SW480 (cell line): ENCODE data around the gene STKLD1.
"Not testable (repeated sequence)": the region's sequence is repeated elsewhere in the genome, so short reads cannot be mapped to it uniquely, and the experiment has no call there.

Source experiments
- DNase-seq: peaks from one replicate; pipeline ENCODE4 v3.0.0-alpha.2; 2016; ENCODE audit warnings: low spot score

The STKLD1 gene

GRCh38 chr9:133443982-133444381 is 67.8 kb downstream of the STKLD1 start:
- no peak for DNase-seq

GRCh38 chr9:133445293-133445969 is 69.3 kb downstream of the STKLD1 start:
- DNase-seq = no peak

GRCh38 chr9:133448487-133448972 is 72.4 kb downstream of the STKLD1 start:
- no peak for DNase-seq

GRCh38 chr9:133449760-133450159 is 73.6 kb downstream of the STKLD1 start:
- peak; percentile 80 for DNase-seq

- DNase-seq = not testable (repeated sequence)
These were observed 75.7 kb downstream of the STKLD1 start for GRCh38 chr9:133451865-133452264.

GRCh38 chr9:133452562-133452961 is 76.4 kb downstream of the STKLD1 start:
- DNase-seq = no peak

GRCh38 chr9:133453651-133454050 is 77.5 kb downstream of the STKLD1 start:
- no peak for DNase-seq

GRCh38 chr9:133454325-133454724 is 78.2 kb downstream of the STKLD1 start:
- DNase-seq = no peak

GRCh38 chr9:133454943-133455673 is 78.9 kb downstream of the STKLD1 start:
- DNase-seq = no peak
